Hepatocyte (in vitro differentiated cells): ENCODE data around the gene GNE. TPM values are rescaled to one million over a fixed set of nuclear protein-coding genes. Genes with fewer than 3 reads are reported as not detected.
"Not testable (repeated sequence)": the region's sequence is repeated elsewhere in the genome, so short reads cannot be mapped to it uniquely, and the experiment has no call there.

Source experiments
- DNase-seq: peaks from one replicate; pipeline ENCODE4 v3.0.0-alpha.2; 2016; ENCODE audit warnings: low spot score
- H2AFZ ChIP-seq: fragments of 200-600 bp; sonication (generic); 2 replicates; pipeline ENCODE4 v1.6.0; 2016; ENCODE audit warnings: antibody characterized with exemption, mild to moderate bottlenecking
- H3K27ac ChIP-seq: fragments of 200-600 bp; sonication (generic); 2 replicates; pipeline ENCODE4 v1.5.1; 2016; ENCODE audit warnings: mild to moderate bottlenecking
- H3K27me3 ChIP-seq: fragments of 200-600 bp; sonication (generic); 2 replicates; pipeline ENCODE4 v1.6.1; 2016
- H3K36me3 ChIP-seq: fragments of 200-600 bp; sonication (generic); replicated peaks from 2 replicates; pipeline ENCODE4 v1.5.1; 2016; ENCODE audit warnings: low read depth; ENCODE audit not compliant: insufficient read depth
- H3K4me1 ChIP-seq: fragments of 200-600 bp; sonication (generic); 2 replicates; pipeline ENCODE4 v1.5.1; 2016; ENCODE audit warnings: mild to moderate bottlenecking, moderate library complexity; ENCODE audit not compliant: insufficient read depth
- H3K4me2 ChIP-seq: fragments of 200-600 bp; sonication (generic); 2 replicates; pipeline ENCODE4 v1.6.0; 2016
- H3K4me3 ChIP-seq: fragments of 200-600 bp; sonication (generic); 2 replicates; pipeline ENCODE4 v1.5.1; 2016; ENCODE audit warnings: mild to moderate bottlenecking
- H3K79me2 ChIP-seq: fragments of 200-600 bp; sonication (generic); 2 replicates; pipeline ENCODE4 v1.6.0; 2017; ENCODE audit warnings: mild to moderate bottlenecking
- H3K9me2 ChIP-seq: fragments of 200-600 bp; sonication (generic); replicated peaks from 2 replicates; pipeline ENCODE4 v1.6.0; 2017; ENCODE audit warnings: mild to moderate bottlenecking; ENCODE audit not compliant: insufficient read depth
- H3K9me3 ChIP-seq: fragments of 200-600 bp; sonication (generic); 2 replicates; pipeline ENCODE4 v1.5.1; 2016; ENCODE audit warnings: low read depth, mild to moderate bottlenecking
- H4K20me1 ChIP-seq: fragments of 200-600 bp; sonication (generic); 2 replicates; pipeline ENCODE4 v1.6.0; 2016; ENCODE audit warnings: mild to moderate bottlenecking; ENCODE audit not compliant: insufficient read depth, poor library complexity, severe bottlenecking
- EZH2 ChIP-seq: fragments of 200-600 bp; sonication (generic); IDR thresholded peaks from 2 replicates; pipeline ENCODE4 v1.6.1; 2016; ENCODE audit warnings: antibody characterized with exemption, mild to moderate bottlenecking, borderline replicate concordance
- EZH2phosphoT487 ChIP-seq: fragments of 200-600 bp; sonication (generic); IDR thresholded peaks from one replicate; pipeline ENCODE4 v1.6.1; 2018; ENCODE audit warnings: antibody characterized with exemption, mild to moderate bottlenecking, low read depth, moderate library complexity; ENCODE audit not compliant: unreplicated experiment, severe bottlenecking
- whole genome bisulfite sequencing: methylation state at CpG from one replicate; pipeline ENCODE4 v1.1.6; 2016; ENCODE audit warnings: low lambda C conversion rate; ENCODE audit errors: missing lambda C conversion rate; 5-methylcytosine and 5-hydroxymethylcytosine counted together
- polyA plus RNA-seq: library from polyadenylated mRNA; unstranded; fragments of >200 nt; fragmentation: Nextera tagmentation; extraction: Ambion mirVana; gene quantifications from 2 replicates; pipeline ENCODE4 v1.2.1, GENCODE V29; 2016
- total RNA-seq: library from RNA; depleted of rRNA; stranded (reverse); fragments of >200 nt; gene quantifications from 2 replicates; pipeline ENCODE4 v1.2.3, GENCODE V29; 2014
- TF ChIP-seq, protein P1 (sequence below): fragments of 200-600 bp; sonication (generic); IDR thresholded peaks from 2 replicates; pipeline ENCODE4 v1.5.1; 2016; ENCODE audit warnings: antibody characterized with exemption, mild to moderate bottlenecking; ENCODE audit not compliant: poor library complexity

Gene GNE
- total and polyA plus RNA-seq, 2 experiments from 2014 or later, result 6.5 to 14.9 TPM

- no peaks in the 10 kb centered on the region for H3K9me2 ChIP-seq
- TF ChIP-seq EZH2phosphoT487 (no peak), EZH2 (no peak)
- TF ChIP-seq, protein P1, sequence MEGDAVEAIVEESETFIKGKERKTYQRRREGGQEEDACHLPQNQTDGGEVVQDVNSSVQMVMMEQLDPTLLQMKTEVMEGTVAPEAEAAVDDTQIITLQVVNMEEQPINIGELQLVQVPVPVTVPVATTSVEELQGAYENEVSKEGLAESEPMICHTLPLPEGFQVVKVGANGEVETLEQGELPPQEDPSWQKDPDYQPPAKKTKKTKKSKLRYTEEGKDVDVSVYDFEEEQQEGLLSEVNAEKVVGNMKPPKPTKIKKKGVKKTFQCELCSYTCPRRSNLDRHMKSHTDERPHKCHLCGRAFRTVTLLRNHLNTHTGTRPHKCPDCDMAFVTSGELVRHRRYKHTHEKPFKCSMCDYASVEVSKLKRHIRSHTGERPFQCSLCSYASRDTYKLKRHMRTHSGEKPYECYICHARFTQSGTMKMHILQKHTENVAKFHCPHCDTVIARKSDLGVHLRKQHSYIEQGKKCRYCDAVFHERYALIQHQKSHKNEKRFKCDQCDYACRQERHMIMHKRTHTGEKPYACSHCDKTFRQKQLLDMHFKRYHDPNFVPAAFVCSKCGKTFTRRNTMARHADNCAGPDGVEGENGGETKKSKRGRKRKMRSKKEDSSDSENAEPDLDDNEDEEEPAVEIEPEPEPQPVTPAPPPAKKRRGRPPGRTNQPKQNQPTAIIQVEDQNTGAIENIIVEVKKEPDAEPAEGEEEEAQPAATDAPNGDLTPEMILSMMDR, result no peak
- no peaks in the 10 kb centered on the region for H3K36me3 ChIP-seq
- no peak overlapping the region for H3K27ac ChIP-seq
- no peaks in the 10 kb centered on the region for H3K9me3 ChIP-seq
- peaks cover 16% of the 10 kb centered on the region for H3K4me1 ChIP-seq
- H3K27me3 ChIP-seq, result no peaks in the 10 kb centered on the region
- no peak overlapping the region for H3K4me3 ChIP-seq
- peaks cover 18% of the 10 kb centered on the region for H4K20me1 ChIP-seq
- 75% methylated on average over 5 of the region's 5 CpGs for WGBS
- H3K4me2 ChIP-seq, result no peak overlapping the region
- peaks cover 22% of the 10 kb centered on the region for H3K79me2 ChIP-seq
- H2AFZ ChIP-seq, result no peak overlapping the region
- DNase-seq, result no peak
Observed at GRCh38 chr9:36188212-36188611, 70.0 kb downstream of the GNE start.

- peaks cover 14% of the 10 kb centered on the region for H3K79me2 ChIP-seq
- H3K36me3 ChIP-seq, result no peaks in the 10 kb centered on the region
- DNase-seq, result no peak
- no peaks in the 10 kb centered on the region for H3K9me3 ChIP-seq
- H3K4me1 ChIP-seq, result peaks cover 9% of the 10 kb centered on the region
- H3K27ac ChIP-seq, result no peak overlapping the region
- no peaks in the 10 kb centered on the region for H3K9me2 ChIP-seq
- H3K27me3 ChIP-seq, result no peaks in the 10 kb centered on the region
- H4K20me1 ChIP-seq, result peaks cover 10% of the 10 kb centered on the region
- no peak overlapping the region for H3K4me3 ChIP-seq
- H3K4me2 ChIP-seq, result no peak overlapping the region
- TF ChIP-seq EZH2 (no peak), EZH2phosphoT487 (no peak)
- TF ChIP-seq, protein P1, result no peak
- no peak overlapping the region for H2AFZ ChIP-seq
Observed at GRCh38 chr9:36187414-36187813, 70.8 kb downstream of the GNE start.

DNA sequence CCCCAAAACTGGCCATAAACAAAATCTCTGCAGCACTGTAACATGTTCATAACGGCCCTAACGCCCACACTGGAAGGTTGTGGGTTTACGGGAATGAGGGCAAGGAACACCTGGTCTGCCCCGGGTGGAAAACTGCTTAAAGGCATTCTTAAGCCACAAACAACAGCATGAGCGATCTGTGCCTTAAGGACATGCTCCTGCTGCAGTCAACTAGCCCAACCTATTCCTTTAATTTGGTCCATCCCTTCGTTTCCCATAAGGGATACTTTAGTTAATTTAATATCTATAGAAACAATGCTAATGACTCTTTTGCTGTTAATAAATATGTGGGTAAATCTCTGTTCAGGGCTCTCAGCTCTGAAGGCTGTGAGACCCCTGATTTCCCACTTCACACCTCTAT lies 78.0 kb downstream of the GNE start:
- H3K27me3 ChIP-seq, H2AFZ ChIP-seq, H3K4me3 ChIP-seq, DNase-seq, H4K20me1 ChIP-seq, H3K79me2 ChIP-seq, H3K36me3 ChIP-seq, H3K4me2 ChIP-seq, H3K9me2 ChIP-seq, H3K4me1 ChIP-seq, H3K27ac ChIP-seq, H3K9me3 ChIP-seq: not testable (repeated sequence)
- 88% methylated on average over 6 of the region's 6 CpGs for WGBS

- Histone ChIP-seq H3K27ac (no peak overlapping the region), H3K4me3 (no peak overlapping the region), H3K79me2 (no peaks in the 10 kb centered on the region), H3K9me2 (no peaks in the 10 kb centered on the region), H3K4me1 (no peaks in the 10 kb centered on the region), H3K4me2 (no peak overlapping the region), H2AFZ (no peak overlapping the region), H3K9me3 (no peaks in the 10 kb centered on the region), H4K20me1 (no peaks in the 10 kb centered on the region), H3K36me3 (no peaks in the 10 kb centered on the region), H3K27me3 (no peaks in the 10 kb centered on the region)
- no peak for DNase-seq
- TF ChIP-seq EZH2 (no peak), EZH2phosphoT487 (no peak)
- TF ChIP-seq, protein P1, result no peak
- WGBS, result 93% methylated on average over 4 of the region's 4 CpGs
Observed at GRCh38 chr9:36177571-36177970, 80.7 kb downstream of the GNE start.

- H3K9me2 ChIP-seq, H3K36me3 ChIP-seq, H3K4me2 ChIP-seq, H3K79me2 ChIP-seq, DNase-seq, H3K27ac ChIP-seq, H2AFZ ChIP-seq, H3K4me1 ChIP-seq, H4K20me1 ChIP-seq, H3K27me3 ChIP-seq, H3K9me3 ChIP-seq, H3K4me3 ChIP-seq: not testable (repeated sequence)
- WGBS, result 90% methylated on average over 10 of the region's 10 CpGs
Observed at GRCh38 chr9:36176496-36176895, 81.8 kb downstream of the GNE start.

DNA sequence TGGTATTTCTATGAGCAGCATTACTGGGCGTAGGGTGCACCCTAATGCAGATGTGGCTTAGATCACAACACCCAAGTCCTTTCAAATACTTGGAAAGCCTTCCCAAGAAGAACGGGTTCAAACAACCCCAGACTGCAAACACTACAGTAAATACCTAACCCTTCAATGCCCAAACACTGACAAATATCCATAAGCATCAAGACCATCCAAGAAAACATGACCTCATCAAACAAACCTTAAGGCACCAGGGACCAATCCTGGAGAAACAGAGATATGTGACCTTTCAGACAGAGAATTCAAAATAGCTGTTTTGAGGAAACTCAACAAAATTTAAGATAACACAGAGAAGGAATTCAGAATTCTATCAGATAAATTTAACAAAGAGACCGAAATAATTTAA lies 83.0 kb downstream of the GNE start:
- not testable (repeated sequence) for H3K9me3 ChIP-seq, H3K36me3 ChIP-seq, H3K4me1 ChIP-seq, DNase-seq, H3K9me2 ChIP-seq, H2AFZ ChIP-seq, H4K20me1 ChIP-seq, H3K4me2 ChIP-seq, H3K27ac ChIP-seq, H3K4me3 ChIP-seq, H3K79me2 ChIP-seq, H3K27me3 ChIP-seq
- 96% methylated on average over 3 of the region's 3 CpGs for WGBS
